ENCODE results near the gene FGFR3.

DNA sequence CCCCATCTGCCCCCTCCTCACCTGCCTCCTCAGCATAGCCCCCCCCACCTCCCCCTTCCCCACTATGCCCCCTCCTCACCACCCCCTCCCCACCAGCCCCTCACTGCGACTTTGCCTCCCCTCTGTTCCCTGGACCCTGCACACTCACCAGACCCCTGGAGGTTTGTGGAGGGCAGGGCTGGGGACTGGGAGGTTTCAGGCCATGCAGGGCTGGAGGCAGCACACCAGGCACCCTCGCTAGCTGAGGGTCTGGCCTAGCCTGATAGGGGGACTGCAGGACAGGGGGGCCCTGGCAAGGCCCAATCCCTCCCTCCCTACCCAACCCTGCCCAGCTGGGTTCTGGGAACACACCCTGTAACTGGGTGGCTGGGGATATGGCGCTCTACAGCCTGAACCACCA lies 43.7 kb upstream of the FGFR3 start:
- TF ChIP-seq, protein P1, sequence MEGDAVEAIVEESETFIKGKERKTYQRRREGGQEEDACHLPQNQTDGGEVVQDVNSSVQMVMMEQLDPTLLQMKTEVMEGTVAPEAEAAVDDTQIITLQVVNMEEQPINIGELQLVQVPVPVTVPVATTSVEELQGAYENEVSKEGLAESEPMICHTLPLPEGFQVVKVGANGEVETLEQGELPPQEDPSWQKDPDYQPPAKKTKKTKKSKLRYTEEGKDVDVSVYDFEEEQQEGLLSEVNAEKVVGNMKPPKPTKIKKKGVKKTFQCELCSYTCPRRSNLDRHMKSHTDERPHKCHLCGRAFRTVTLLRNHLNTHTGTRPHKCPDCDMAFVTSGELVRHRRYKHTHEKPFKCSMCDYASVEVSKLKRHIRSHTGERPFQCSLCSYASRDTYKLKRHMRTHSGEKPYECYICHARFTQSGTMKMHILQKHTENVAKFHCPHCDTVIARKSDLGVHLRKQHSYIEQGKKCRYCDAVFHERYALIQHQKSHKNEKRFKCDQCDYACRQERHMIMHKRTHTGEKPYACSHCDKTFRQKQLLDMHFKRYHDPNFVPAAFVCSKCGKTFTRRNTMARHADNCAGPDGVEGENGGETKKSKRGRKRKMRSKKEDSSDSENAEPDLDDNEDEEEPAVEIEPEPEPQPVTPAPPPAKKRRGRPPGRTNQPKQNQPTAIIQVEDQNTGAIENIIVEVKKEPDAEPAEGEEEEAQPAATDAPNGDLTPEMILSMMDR (IDR thresholded peaks at IDR 0.05; ENCODE audit: low read depth, low read length): no peak
- TF ChIP-seq EZH2phosphoT487 (IDR thresholded peaks at IDR 0.05; ENCODE audit: low read depth): no peak
